GM19328 (cell line): ENCODE data around the gene CERK.

Source experiments
- ATAC-seq: cut with Tn5 transposase; IDR thresholded peaks from one replicate; pipeline ENCODE4 v1.9.1; 2021; ENCODE audit warnings: mild to moderate bottlenecking, moderate library complexity; ENCODE audit not compliant: unreplicated experiment

Gene CERK

GRCh38 chr22:46664301-46664855 lies 73.7 kb downstream of the CERK start:
- ATAC-seq, result no peak

GRCh38 chr22:46663436-46664100 lies 74.5 kb downstream of the CERK start:
- ATAC-seq, result no peak

- no peak for ATAC-seq
These were observed 75.1 kb downstream of the CERK start for GRCh38 chr22:46663001-46663400.

GRCh38 chr22:46662226-46662625 lies 75.8 kb downstream of the CERK start:
- ATAC-seq, result no peak

GRCh38 chr22:46661221-46661851 lies 76.7 kb downstream of the CERK start:
- ATAC-seq, result no peak

- ATAC-seq, result no peak
These were observed 77.3 kb downstream of the CERK start for GRCh38 chr22:46660604-46661201.

GRCh38 chr22:46659791-46660186 lies 78.3 kb downstream of the CERK start:
- ATAC-seq, result no peak

- ATAC-seq, result no peak
These were observed 78.8 kb downstream of the CERK start for GRCh38 chr22:46659059-46659790.

GRCh38 chr22:46657996-46658947 lies 79.8 kb downstream of the CERK start:
- no peak for ATAC-seq

GRCh38 chr22:46657655-46657953 lies 80.4 kb downstream of the CERK start:
- no peak for ATAC-seq

- no peak for ATAC-seq
These were observed 81.0 kb downstream of the CERK start for GRCh38 chr22:46656856-46657654.

- ATAC-seq, result no peak
These were observed 82.0 kb downstream of the CERK start for GRCh38 chr22:46655861-46656608.

GRCh38 chr22:46654927-46655595 lies 83.0 kb downstream of the CERK start:
- ATAC-seq, result no peak

- no peak for ATAC-seq
These were observed 83.6 kb downstream of the CERK start for GRCh38 chr22:46654426-46654825.

- no peak for ATAC-seq
These were observed 84.5 kb downstream of the CERK start for GRCh38 chr22:46653596-46653995.

GRCh38 chr22:46652847-46653331 lies 85.2 kb downstream of the CERK start:
- ATAC-seq, result no peak

- no peak for ATAC-seq
These were observed 85.8 kb downstream of the CERK start for GRCh38 chr22:46652081-46652846.
